Renal cortex interstitium (tissue), 11 donors: ENCODE data around the gene GNG13. TPM values are rescaled to one million over a fixed set of nuclear protein-coding genes. Genes with fewer than 3 reads are reported as not detected.
"Not testable (repeated sequence)": the region's sequence is repeated elsewhere in the genome, so short reads cannot be mapped to it uniquely, and the experiment has no call there.

Experiments used
- DNase-seq, 11 donors: peaks; one replicate each; pipeline ENCODE4 v3.0.0-alpha.2; 2013; ENCODE audit warnings: low read depth in 9 of 11, low spot score in 4 of 11; ENCODE audit errors: extremely low read depth in 1 of 11
- polyA plus RNA-seq, 3 donors: library from polyadenylated mRNA; unstranded; fragments of 120-200 nt; gene quantifications; one replicate each; pipeline ENCODE4 v1.2.1, GENCODE V29; 2013; ENCODE audit not compliant: insufficient read length in 3 of 3

Gene GNG13
- polyA plus RNA-seq, 3 donors: 0.41 to 0.58 (median 0.47) TPM

GRCh38 chr16:835373-835772 lies 34.8 kb upstream of the GNG13 start:
- DNase-seq: no peak

- DNase-seq: no peak
These were observed 32.9 kb upstream of the GNG13 start for GRCh38 chr16:833411-833810.

- no peak for DNase-seq
These were observed 32.3 kb upstream of the GNG13 start for GRCh38 chr16:832652-833336.

- no peak for DNase-seq
These were observed 31.3 kb upstream of the GNG13 start for GRCh38 chr16:831571-832413.

- no peak for DNase-seq
These were observed 30.5 kb upstream of the GNG13 start for GRCh38 chr16:830871-831570.

GRCh38 chr16:830107-830870 lies 29.8 kb upstream of the GNG13 start:
- no peak for DNase-seq

- no peak for DNase-seq
These were observed 28.4 kb upstream of the GNG13 start for GRCh38 chr16:828891-829290.

- no peak for DNase-seq
These were observed 27.0 kb upstream of the GNG13 start for GRCh38 chr16:827513-827912.

GRCh38 chr16:825341-826061 lies 25.0 kb upstream of the GNG13 start:
- no peak for DNase-seq

GRCh38 chr16:824601-825000 lies 24.1 kb upstream of the GNG13 start:
- DNase-seq: no peak

GRCh38 chr16:824194-824593 lies 23.7 kb upstream of the GNG13 start:
- DNase-seq: no peak

- no peak for DNase-seq
These were observed 22.4 kb upstream of the GNG13 start for GRCh38 chr16:822909-823297.

GRCh38 chr16:822174-822908 lies 21.8 kb upstream of the GNG13 start:
- DNase-seq: no peak

GRCh38 chr16:821751-822150 lies 21.2 kb upstream of the GNG13 start:
- DNase-seq: no peak

GRCh38 chr16:820748-821147 lies 20.2 kb upstream of the GNG13 start:
- DNase-seq: no peak

- not testable (repeated sequence) for DNase-seq
These were observed 19.5 kb upstream of the GNG13 start for GRCh38 chr16:820044-820408.

GRCh38 chr16:819336-820043 lies 19.0 kb upstream of the GNG13 start:
- no peak for DNase-seq

- no peak for DNase-seq
These were observed 18.1 kb upstream of the GNG13 start for GRCh38 chr16:818592-818991.
